Measurements from ENCODE around the gene RFT1. TPM values are rescaled to one million over a fixed set of nuclear protein-coding genes. Genes with fewer than 3 reads are reported as not detected.

RFT1 gene
- total and polyA plus RNA-seq, 2 of the 13 experiments (the other 11 are each of a cell fraction or from before 2014, with no cell fraction given) = 23.2 to 37.0 TPM

DNA sequence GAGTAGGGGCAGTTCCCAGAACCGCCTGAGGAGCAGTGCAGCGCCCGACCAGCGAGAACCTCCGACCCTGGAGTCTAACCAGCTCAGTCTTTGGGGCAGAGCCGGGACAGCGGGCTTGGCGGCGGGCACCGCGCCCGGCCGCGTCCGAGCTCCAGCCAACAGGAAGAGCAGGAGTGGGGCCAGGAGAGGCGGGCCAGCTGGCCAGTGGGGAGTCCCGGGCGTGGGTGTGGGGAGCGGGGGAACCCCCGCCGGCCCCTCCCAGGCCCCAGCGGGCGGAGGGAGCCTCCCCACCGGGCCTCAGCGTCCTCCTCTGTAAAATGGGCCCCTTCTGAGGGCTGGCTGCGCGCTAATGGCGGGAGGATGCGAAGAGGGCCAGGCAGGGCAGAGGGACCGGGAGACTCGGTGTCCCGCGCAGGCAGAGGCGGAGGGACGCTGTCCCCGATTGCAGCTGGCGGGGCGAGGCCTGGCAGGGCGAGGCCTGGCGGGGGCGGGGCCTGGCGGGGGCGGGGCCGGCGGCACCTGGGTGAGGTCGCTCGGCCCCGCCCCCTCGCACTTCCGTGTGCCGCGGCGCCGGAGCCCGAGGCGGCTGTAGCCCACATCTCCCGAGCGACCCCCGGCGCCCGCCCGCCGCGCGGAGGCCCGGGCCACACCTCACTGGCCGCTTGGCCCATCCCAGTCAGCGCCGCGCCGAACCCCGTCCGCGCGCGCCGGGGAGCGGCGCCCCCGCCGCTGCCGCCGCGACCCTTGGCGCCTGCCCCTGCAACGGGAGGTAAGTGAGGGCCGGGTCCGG, 30.6 kb upstream of the RFT1 start, which contains the start of gene PRKCD (continued):
- no peak for TF ChIP-seq FOXJ3 (CRISPR knock-in tag; IDR thresholded peaks at IDR 0.05; ENCODE audit: borderline replicate concordance)
- no peak for TF ChIP-seq CBX5 (CRISPR knock-in tag; IDR thresholded peaks at IDR 0.05; ENCODE audit: borderline replicate concordance)
- no peak for TF ChIP-seq ATRX (CRISPR knock-in tag; IDR thresholded peaks at IDR 0.05; ENCODE audit: borderline replicate concordance)
- TF ChIP-seq STAT6 (CRISPR knock-in tag; IDR thresholded peaks at IDR 0.05; ENCODE audit: borderline replicate concordance) = no peak
- peak; percentile 34 for TF ChIP-seq PPARG (CRISPR knock-in tag; conservative IDR thresholded peaks at IDR 0.05)
- TF ChIP-seq KLF11 (CRISPR knock-in tag; IDR thresholded peaks at IDR 0.05) = no peak
- TF ChIP-seq, protein P1, sequence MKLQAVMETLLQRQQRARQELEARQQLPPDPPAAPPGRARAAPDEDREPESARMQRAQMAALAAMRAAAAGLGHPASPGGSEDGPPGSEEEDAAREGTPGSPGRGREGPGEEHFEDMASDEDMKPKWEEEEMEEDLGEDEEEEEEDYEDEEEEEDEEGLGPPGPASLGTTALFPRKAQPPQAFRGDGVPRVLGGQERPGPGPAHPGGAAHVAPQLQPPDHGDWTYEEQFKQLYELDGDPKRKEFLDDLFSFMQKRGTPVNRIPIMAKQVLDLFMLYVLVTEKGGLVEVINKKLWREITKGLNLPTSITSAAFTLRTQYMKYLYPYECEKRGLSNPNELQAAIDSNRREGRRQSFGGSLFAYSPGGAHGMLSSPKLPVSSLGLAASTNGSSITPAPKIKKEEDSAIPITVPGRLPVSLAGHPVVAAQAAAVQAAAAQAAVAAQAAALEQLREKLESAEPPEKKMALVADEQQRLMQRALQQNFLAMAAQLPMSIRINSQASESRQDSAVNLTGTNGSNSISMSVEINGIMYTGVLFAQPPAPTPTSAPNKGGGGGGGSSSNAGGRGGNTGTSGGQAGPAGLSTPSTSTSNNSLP (IDR thresholded peaks at IDR 0.05; ENCODE audit: low read depth, low read length) = no peak
- TF ChIP-seq ZNF570 (CRISPR knock-in tag; IDR thresholded peaks at IDR 0.05; ENCODE audit: borderline replicate concordance) = no peak
- TF ChIP-seq ARNT2 (CRISPR knock-in tag; IDR thresholded peaks at IDR 0.05; ENCODE audit: low read depth) = peak; percentile 4; the same call in 1 of the 2 replicates
- TF ChIP-seq GLI4 (CRISPR knock-in tag; IDR thresholded peaks at IDR 0.05; ENCODE audit: borderline replicate concordance) = no peak
- TF ChIP-seq, protein P2, sequence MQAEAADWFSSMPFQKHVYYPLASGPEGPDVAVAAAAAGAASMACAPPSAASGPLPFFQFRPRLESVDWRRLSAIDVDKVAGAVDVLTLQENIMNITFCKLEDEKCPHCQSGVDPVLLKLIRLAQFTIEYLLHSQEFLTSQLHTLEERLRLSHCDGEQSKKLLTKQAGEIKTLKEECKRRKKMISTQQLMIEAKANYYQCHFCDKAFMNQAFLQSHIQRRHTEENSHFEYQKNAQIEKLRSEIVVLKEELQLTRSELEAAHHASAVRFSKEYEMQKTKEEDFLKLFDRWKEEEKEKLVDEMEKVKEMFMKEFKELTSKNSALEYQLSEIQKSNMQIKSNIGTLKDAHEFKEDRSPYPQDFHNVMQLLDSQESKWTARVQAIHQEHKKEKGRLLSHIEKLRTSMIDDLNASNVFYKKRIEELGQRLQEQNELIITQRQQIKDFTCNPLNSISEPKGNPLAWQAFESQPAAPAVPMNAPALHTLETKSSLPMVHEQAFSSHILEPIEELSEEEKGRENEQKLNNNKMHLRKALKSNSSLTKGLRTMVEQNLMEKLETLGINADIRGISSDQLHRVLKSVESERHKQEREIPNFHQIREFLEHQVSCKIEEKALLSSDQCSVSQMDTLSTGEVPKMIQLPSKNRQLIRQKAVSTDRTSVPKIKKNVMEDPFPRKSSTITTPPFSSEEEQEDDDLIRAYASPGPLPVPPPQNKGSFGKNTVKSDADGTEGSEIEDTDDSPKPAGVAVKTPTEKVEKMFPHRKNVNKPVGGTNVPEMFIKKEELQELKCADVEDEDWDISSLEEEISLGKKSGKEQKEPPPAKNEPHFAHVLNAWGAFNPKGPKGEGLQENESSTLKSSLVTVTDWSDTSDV (CRISPR knock-in tag; IDR thresholded peaks at IDR 0.05) = peak; percentile 62; the same call in 1 of the 2 replicates
- no peak for TF ChIP-seq SMARCE1 (IDR thresholded peaks at IDR 0.05; ENCODE audit: borderline replicate concordance)
- TF ChIP-seq AGO1 (IDR thresholded peaks at IDR 0.05; ENCODE audit: low read depth, low read length, poor library complexity, severe bottlenecking) = no peak
- no peak for TF ChIP-seq ZNF543 (CRISPR knock-in tag; IDR thresholded peaks at IDR 0.05)
- TF ChIP-seq, protein P3, sequence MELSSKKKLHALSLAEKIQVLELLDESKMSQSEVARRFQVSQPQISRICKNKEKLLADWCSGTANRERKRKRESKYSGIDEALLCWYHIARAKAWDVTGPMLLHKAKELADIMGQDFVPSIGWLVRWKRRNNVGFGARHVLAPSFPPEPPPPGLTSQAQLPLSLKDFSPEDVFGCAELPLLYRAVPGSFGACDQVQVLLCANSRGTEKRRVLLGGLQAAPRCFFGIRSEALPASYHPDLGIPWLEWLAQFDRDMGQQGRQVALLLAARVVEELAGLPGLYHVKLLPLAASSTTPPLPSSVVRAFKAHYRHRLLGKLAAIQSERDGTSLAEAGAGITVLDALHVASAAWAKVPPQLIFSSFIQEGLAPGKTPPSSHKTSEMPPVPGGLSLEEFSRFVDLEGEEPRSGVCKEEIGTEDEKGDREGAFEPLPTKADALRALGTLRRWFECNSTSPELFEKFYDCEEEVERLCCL (CRISPR knock-in tag; IDR thresholded peaks at IDR 0.05; ENCODE audit: borderline replicate concordance) = no peak
- TF ChIP-seq NFE2L2 (IDR thresholded peaks at IDR 0.05; ENCODE audit: low read length) = no peak
